ENCODE data around the gene TMEM272. TPM values are rescaled to one million over a fixed set of nuclear protein-coding genes. Genes with fewer than 3 reads are reported as not detected.

Gene TMEM272
- total RNA-seq, 6 donors from 2014 or later, result 0.13 to 0.44 (median 0.17) TPM; not detected in 3

DNA sequence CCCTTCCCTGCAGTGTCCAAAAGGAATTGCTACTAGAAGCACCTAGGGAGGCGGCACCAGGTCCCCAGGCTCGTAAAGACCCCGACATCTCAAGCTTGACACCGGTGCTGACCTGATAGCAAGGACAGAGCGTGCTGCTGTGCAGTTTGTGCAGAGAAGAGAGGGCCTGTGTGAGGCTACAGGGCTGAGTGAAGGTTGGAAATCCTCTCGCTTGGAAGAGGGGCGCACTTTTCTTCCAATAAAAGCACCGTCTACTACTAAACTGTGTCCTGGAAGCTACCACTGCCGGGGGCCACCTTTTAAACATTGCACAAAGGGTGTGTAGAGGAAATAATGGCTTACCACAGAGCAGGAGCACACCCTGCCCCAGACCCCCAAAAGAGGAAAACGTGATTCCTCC, 11.0 kb downstream of the TMEM272 start:
- no peak overlapping the region for H3K27ac ChIP-seq
- H3K27me3 ChIP-seq, result no peaks in the 10 kb centered on the region
- H3K4me1 ChIP-seq, result peaks cover 0 to 5% (median 1%) of the 10 kb centered on the region in 4 donors
- TF ChIP-seq POLR2AphosphoS5 (IDR thresholded peaks at IDR 0.05), result no peak
- no peak for TF ChIP-seq POLR2A (IDR thresholded peaks at IDR 0.05)
- TF ChIP-seq EP300 (IDR thresholded peaks at IDR 0.05), result no peak
- no peak for TF ChIP-seq CTCF (IDR thresholded peaks at IDR 0.05)
- no peaks in the 10 kb centered on the region for H3K9me3 ChIP-seq
- DNase-seq (no peak), ATAC-seq (ENCODE audit: low FRiP score in 2 of 2) (no peak)
- no peaks in the 10 kb centered on the region for H3K36me3 ChIP-seq
- WGBS, 2 donors, result 72 to 88% methylated on average over 9 to 10 of the region's 10 CpGs
- H3K4me3 ChIP-seq, result no peak overlapping the region

DNA sequence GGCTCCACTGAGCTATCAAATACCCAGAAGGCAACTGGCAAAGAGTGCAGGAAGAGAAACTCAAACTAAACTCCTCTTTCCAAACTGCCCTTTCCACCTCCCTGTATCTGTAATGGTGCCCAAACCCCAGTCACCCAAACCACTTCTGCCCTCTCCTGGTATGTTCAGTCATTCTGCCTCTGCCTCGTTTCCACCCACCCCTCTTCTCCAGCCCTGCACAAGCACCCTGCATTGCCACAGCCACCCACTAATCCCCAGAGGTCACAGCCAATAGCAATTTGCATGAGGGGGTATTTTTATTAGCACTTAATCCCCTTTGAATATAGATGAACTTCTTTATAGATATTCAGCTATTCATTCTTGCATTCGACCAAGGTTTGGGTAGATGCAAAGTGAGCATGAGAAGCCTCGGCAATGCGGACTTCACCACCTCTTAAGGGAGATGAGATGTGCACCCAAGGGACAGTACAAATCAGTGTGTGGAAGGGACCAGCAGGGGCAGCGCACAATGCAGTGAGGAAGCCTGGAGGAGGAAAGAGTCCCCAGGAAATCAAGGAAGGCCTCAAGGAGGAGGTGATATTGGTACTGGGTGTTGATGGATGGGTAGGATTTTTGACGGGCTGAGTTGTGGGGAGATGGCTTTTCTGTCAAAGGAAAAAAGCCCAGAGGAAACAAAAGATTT, 12.4 kb downstream of the TMEM272 start:
- TF ChIP-seq EP300 (IDR thresholded peaks at IDR 0.05) (no peak), CTCF (IDR thresholded peaks at IDR 0.05) (peak in 5 of 6 experiments; percentile 28 to 48 (median 31))
- ATAC-seq (ENCODE audit: low FRiP score in 2 of 2) (peak; percentile 44 to 88), DNase-seq (no peak)
- whole genome bisulfite sequencing, 2 donors, result 73 to 77% methylated on average over 6 of the region's 6 CpGs
- no peaks in the 10 kb centered on the region for H3K36me3 ChIP-seq
- no peak overlapping the region for H3K4me3 ChIP-seq
- no peaks in the 10 kb centered on the region for H3K9me3 ChIP-seq
- peaks cover 0 to 5% (median 1%) of the 10 kb centered on the region in 4 donors for H3K4me1 ChIP-seq
- no peaks in the 10 kb centered on the region for H3K27me3 ChIP-seq
- no peak overlapping the region for H3K27ac ChIP-seq

DNA sequence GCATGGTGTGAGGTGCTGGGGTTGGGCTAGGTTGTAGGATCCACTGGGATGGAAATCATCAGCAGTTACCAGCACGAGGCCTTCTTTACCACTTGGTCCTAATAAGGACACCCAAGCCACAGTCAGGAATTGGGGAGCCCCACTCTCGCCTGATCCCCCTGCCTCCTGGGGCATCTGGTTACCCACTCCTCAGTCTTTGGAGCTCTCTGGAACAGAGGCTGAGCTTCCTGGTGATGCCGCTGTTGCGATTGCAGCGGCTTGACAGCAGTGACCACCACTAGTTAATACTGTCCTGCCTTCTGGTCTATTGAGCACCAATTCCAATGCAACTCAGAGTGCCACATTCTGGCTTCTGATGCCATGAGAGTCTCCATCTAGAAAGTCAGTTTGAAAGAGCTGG, 13.5 kb downstream of the TMEM272 start:
- Histone ChIP-seq H3K4me1 (peaks cover 0 to 8% (median 3%) of the 10 kb centered on the region in 4 donors), H3K36me3 (no peaks in the 10 kb centered on the region), H3K4me3 (no peak overlapping the region), H3K27me3 (no peaks in the 10 kb centered on the region), H3K9me3 (no peaks in the 10 kb centered on the region), H3K27ac (no peak overlapping the region)
- ATAC-seq (ENCODE audit: low FRiP score in 2 of 2) (no peak), DNase-seq (no peak)
- 91 to 100% methylated on average over 3 to 5 of the region's 5 CpGs for WGBS, 2 donors
- TF ChIP-seq CTCF (IDR thresholded peaks at IDR 0.05) (no peak), POLR2AphosphoS5 (IDR thresholded peaks at IDR 0.05) (no peak), POLR2A (IDR thresholded peaks at IDR 0.05) (no peak), EP300 (IDR thresholded peaks at IDR 0.05) (no peak)

DNA sequence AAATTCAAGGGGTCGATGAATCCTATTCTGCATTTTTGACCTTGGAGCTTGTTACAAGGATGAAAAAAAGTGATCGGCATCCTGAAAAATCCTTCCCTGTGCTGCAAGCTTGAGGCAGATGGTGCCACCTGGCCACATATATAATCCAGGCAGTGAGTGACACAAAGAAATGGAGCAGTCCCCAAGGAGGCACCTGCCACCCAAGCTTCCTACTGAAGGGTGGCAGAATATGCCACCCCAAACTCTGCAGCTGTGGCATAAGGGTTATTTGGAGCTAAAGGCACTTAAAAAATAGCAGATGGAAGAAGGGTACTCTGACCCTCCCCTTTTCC, 15.4 kb downstream of the TMEM272 start:
- DNase-seq, result no peak
- ATAC-seq (ENCODE audit: low FRiP score in 2 of 2), result no peak
- Histone ChIP-seq H3K36me3 (no peaks in the 10 kb centered on the region), H3K4me3 (no peak overlapping the region), H3K27me3 (no peaks in the 10 kb centered on the region), H3K27ac (peak overlapping the region in 1 of 4 donors; percentile 76), H3K9me3 (no peaks in the 10 kb centered on the region), H3K4me1 (peaks cover 0 to 27% (median 7%) of the 10 kb centered on the region in 4 donors)
- WGBS, 2 donors, result 95% methylated on average over 2 of the region's 2 CpGs
- TF ChIP-seq CTCF (IDR thresholded peaks at IDR 0.05), result no peak
- TF ChIP-seq POLR2A (IDR thresholded peaks at IDR 0.05), result no peak
- no peak for TF ChIP-seq EP300 (IDR thresholded peaks at IDR 0.05)
- no peak for TF ChIP-seq POLR2AphosphoS5 (IDR thresholded peaks at IDR 0.05)
